Renal cortex interstitium (tissue), 15 donors: ENCODE data around the gene ENGASE. TPM values are rescaled to one million over a fixed set of nuclear protein-coding genes. Genes with fewer than 3 reads are reported as not detected.
"Not testable (repeated sequence)": the region's sequence is repeated elsewhere in the genome, so short reads cannot be mapped to it uniquely, and the experiment has no call there.

Experiments used
- DNase-seq, 11 donors: peaks; one replicate each; pipeline ENCODE4 v3.0.0-alpha.2; 2013; ENCODE audit warnings: low read depth in 9 of 11, low spot score in 4 of 11; ENCODE audit errors: extremely low read depth in 1 of 11
- long read RNA-seq, 16 experiments: transcript quantifications; one replicate each; lab custom pipeline, GENCODE V29; 2026
- polyA plus RNA-seq, 3 donors: library from polyadenylated mRNA; unstranded; fragments of 120-200 nt; gene quantifications; one replicate each; pipeline ENCODE4 v1.2.1, GENCODE V29; 2013; ENCODE audit not compliant: insufficient read length in 3 of 3

The ENGASE gene, protein sequence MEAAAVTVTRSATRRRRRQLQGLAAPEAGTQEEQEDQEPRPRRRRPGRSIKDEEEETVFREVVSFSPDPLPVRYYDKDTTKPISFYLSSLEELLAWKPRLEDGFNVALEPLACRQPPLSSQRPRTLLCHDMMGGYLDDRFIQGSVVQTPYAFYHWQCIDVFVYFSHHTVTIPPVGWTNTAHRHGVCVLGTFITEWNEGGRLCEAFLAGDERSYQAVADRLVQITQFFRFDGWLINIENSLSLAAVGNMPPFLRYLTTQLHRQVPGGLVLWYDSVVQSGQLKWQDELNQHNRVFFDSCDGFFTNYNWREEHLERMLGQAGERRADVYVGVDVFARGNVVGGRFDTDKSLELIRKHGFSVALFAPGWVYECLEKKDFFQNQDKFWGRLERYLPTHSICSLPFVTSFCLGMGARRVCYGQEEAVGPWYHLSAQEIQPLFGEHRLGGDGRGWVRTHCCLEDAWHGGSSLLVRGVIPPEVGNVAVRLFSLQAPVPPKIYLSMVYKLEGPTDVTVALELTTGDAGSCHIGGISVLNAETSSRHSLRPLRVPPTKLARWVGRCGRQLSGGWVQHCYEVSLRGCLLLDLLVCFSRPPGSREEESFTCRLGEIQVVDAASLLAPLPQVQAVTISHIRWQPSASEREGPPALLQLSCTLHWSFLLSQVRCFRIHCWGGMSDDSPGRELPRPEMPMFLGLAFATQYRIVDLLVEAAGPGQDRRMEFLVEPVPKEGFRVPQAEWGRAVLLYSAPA
- polyA plus RNA-seq = 10 to 100 TPM; 14.6 to 29.0 (median 22.4) TPM
- long read RNA-seq, donor 1 = 0 reads
- long read RNA-seq, donor 2, partial matches to known transcripts = 6 of 7 reads
- long read RNA-seq, donor 2, other reads (novel, unspliced or antisense) = 0 of 7 reads
- long read RNA-seq, donor 3, partial matches to known transcripts = 15 of 19 reads
- long read RNA-seq, donor 3, other reads (novel, unspliced or antisense) = 0 of 19 reads
- long read RNA-seq, donor 4, partial matches to known transcripts = 0 of 3 reads
- long read RNA-seq, donor 4, other reads (novel, unspliced or antisense) = 0 of 3 reads
- long read RNA-seq, donor 5 = 0 reads
- long read RNA-seq, donor 6, partial matches to known transcripts = 0 of 1 reads
- long read RNA-seq, donor 6, other reads (novel, unspliced or antisense) = 0 of 1 reads
- long read RNA-seq, donor 7 = 0 reads
- long read RNA-seq, donor 8 = 0 reads
- long read RNA-seq, donor 9 = 0 reads
- long read RNA-seq, donor 10, partial matches to known transcripts = 20 of 22 reads
- long read RNA-seq, donor 10, other reads (novel, unspliced or antisense) = 0 of 22 reads
- long read RNA-seq, donor 11, partial matches to known transcripts = 0 of 1 reads
- long read RNA-seq, donor 11, other reads (novel, unspliced or antisense) = 0 of 1 reads
- long read RNA-seq, donor 12, partial matches to known transcripts = 6 of 6 reads
- long read RNA-seq, donor 12, other reads (novel, unspliced or antisense) = 0 of 6 reads
- long read RNA-seq, donor 13 = 0 reads
- long read RNA-seq, donor 14 = 0 reads
- long read RNA-seq, donor 15 = 0 reads
- long read RNA-seq, donor 16, partial matches to known transcripts = 64 of 69 reads
- long read RNA-seq, donor 16, other reads (novel, unspliced or antisense) = 0 of 69 reads

DNA sequence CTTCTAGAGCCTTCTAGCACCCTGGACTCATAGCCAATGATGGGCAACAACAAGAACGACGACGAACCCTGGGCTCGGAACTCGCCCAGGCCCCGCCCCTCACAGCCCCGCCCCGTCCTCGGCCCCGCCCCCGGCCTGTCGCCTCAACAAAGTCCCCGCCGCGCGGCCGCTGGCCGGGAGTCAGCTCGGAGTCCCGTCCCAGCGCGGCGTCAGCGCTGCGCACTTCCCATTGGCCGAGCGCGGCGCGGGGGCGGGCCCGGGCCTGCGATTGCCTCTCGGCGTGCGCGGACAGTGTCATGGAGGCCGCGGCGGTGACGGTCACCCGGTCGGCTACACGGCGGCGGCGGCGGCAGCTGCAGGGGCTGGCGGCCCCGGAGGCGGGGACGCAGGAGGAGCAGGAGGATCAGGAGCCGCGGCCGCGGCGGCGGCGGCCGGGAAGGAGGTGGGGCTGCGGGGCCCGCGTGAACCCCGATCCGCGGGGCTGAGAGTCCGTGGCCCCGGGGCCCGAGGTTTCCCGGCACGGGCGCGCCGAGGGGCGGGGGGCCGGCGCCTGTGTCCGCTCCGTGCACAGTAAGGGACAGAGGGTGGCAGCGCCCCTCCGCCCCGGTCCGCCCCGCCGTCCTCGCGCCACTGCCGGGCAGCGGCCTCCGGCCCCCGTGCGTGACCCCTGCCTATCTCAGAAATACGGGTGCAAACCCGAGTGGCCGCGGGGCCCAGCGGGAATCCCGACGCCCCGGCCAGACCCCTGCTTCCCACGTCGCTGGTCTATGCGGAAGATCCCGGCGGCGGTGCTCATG lies at the start of gene ENGASE:
Gene ENGASE (plus strand): TSS at position 176 of the 797 bp plus-strand sequence. CDS start 121 bp downstream, at position 297.
- DNase-seq = peak; percentile 72 to 92 (median 86)

- DNase-seq = no peak
Observed at GRCh38 chr17:79024901-79025737, 49.5 kb upstream of the ENGASE start.

DNA sequence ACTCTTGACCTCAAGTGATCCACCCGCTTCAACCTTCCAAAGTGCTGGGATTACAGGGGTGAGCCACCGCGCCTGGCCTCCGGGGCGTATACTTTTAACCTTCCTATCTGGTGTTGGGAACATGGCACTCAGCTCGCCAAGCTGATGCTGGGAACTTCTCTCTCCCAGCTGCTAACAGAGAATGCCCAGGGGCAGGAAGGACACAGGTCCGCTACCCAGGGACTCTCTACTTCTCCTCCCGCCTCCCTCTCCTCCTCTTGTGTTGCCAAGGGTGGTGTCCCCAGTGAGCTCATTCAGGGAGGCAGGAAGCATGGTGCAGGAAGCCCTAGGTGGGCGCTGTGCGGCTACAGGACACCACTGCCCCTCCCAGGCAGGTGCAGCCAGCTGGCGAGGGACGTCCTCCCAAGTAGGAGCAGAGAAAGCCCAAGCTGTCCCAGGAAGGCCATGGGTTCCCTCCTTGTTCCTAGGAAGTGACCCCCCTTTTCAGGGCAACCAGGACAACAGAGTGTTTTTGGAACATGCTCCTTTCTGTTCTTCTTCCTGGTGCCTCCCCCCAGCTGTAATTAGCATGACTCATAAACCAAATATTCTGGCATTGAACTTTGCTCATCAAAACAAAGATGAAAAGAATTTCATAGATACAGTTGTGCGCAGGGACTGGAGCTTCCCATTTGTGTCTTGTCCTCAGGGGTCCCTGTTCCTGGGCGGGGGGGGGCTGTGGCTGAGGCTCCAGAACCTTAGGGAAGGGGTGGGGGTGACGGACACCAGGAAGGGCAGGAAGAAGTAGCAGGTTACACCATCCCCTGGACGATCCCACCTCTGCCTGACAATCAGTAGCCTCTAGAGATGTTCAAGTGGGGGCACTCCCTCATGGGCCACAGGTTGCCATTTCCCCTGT lies 48.0 kb upstream of the ENGASE start:
- DNase-seq = no peak

GRCh38 chr17:79027274-79027924 lies 47.2 kb upstream of the ENGASE start:
- no peak for DNase-seq

GRCh38 chr17:79027925-79028491 lies 46.6 kb upstream of the ENGASE start:
- DNase-seq = no peak

GRCh38 chr17:79028496-79029326 lies 45.9 kb upstream of the ENGASE start:
- no peak for DNase-seq

DNA sequence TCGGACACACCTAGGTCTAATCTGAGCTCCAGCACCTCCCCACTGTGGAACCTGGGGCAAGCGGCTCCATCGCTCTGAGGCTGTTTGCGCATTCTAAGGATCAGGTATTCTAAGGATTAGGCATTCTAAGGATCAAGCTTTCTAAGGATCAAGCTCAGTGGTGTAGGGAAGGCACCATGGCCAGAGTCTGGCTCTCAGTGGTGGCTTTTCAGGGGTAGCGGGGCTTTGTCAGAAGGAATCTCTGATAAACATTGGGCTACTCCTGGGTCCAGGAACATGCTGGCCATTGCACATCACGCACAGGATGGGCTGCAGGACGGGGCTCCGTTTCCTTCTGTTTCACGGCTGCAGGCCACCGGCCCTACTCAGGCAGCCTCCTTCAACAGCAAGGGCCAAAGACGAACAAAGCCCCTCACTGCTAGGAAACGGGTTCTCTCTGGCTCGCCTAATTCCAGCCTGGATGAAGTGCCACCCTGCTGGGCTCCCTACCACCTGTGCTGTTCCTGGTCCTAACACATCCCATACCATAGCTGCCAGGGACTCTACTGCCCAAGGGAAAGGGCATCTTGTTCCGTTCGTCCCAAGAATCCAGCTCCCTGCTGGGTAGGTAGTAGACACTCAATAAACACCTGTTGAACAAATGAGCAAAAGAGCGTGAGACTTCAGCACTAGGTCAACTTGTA lies 45.2 kb upstream of the ENGASE start:
- DNase-seq = no peak

DNA sequence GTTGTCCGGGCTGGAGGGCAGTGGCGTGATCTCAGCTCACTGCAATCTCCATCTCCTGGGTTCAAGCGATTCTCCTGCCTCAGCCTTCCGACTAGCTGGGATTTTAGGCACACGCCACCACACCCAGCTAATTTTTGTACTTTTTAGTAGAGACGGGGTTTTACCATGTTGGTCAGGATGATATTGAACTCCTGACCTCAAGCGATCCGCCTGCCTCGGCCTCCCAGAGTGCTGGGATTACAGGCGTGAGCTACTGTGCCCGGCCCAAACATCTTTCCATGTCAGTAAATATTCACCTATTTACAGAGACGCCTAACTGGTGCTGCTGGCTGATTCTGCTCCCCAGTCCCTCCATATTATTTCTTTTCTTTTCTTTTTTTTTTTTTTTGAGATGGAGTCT lies 44.0 kb upstream of the ENGASE start:
- not testable (repeated sequence) for DNase-seq

GRCh38 chr17:79031996-79032875 lies 42.4 kb upstream of the ENGASE start:
- DNase-seq = no peak

GRCh38 chr17:79033046-79033616 lies 41.5 kb upstream of the ENGASE start:
- DNase-seq = no peak

- DNase-seq = no peak
Observed at GRCh38 chr17:79033741-79034501, 40.7 kb upstream of the ENGASE start.
